ENCODE results near the gene RIPK4. TPM values are rescaled to one million over a fixed set of nuclear protein-coding genes. Genes with fewer than 3 reads are reported as not detected.

RIPK4 gene
- total and polyA plus RNA-seq, 5 experiments from 2014 or later, result 0.26 to 1.1 (median 1.0) TPM; not detected in 2

DNA sequence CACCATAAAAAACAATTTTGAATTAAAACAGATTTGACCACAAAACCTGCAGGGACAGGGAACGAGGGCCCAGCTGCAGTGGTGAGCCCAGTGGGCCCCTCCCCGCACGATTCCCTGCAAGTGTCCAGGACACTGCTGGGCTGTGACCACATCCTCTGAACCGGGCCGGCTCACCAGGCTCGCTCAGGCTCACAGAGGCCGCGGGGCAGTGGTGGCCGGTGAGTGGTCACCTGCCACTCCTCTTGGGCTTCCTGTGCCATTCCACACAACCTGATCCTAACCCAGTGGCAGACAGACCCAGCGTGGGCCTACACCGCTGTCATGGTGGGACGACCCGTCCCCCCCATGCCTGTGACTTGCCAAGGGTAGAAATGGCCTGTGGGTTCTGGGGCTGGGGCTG lies 36.5 kb upstream of the RIPK4 start:
- no peak for DNase-seq
- peaks cover 0 to 10% (median 2%) of the 10 kb centered on the region in 4 donors for H3K4me1 Mint-ChIP-seq
- H3K27ac Mint-ChIP-seq, result no peak overlapping the region
- peaks cover 0 to 60% (median 21%) of the 10 kb centered on the region in 3 donors for H3K36me3 Mint-ChIP-seq
- no peak overlapping the region for H3K4me3 Mint-ChIP-seq
- no peaks in the 10 kb centered on the region for H3K27me3 Mint-ChIP-seq
- POLR2A ChIA-PET, result no interaction called here
- ATAC-seq, result no peak
- H3K9me3 Mint-ChIP-seq, result peaks cover 0 to 10% (median 0%) of the 10 kb centered on the region in 9 donors

GRCh38 chr21:41802684-41803083 lies 35.8 kb upstream of the RIPK4 start:
- H3K9me3 Mint-ChIP-seq, result peaks cover 0 to 10% (median 0%) of the 10 kb centered on the region in 9 donors
- peaks cover 0 to 10% (median 2%) of the 10 kb centered on the region in 4 donors for H3K4me1 Mint-ChIP-seq
- POLR2A ChIA-PET, result no interaction called here
- no peak overlapping the region for H3K4me3 Mint-ChIP-seq
- DNase-seq (no peak), ATAC-seq (no peak)
- H3K36me3 Mint-ChIP-seq, result peaks cover 0 to 66% (median 25%) of the 10 kb centered on the region in 3 donors
- H3K27ac Mint-ChIP-seq, result no peak overlapping the region
- H3K27me3 Mint-ChIP-seq, result no peaks in the 10 kb centered on the region

- POLR2A ChIA-PET, result no interaction called here
- Mint-ChIP-seq H3K27ac (no peak overlapping the region), H3K36me3 (peaks cover 0 to 69% (median 25%) of the 10 kb centered on the region in 3 donors), H3K27me3 (no peaks in the 10 kb centered on the region), H3K9me3 (peaks cover 0 to 10% (median 0%) of the 10 kb centered on the region in 9 donors), H3K4me1 (peaks cover 0 to 10% (median 2%) of the 10 kb centered on the region in 4 donors), H3K4me3 (no peak overlapping the region)
- DNase-seq (no peak), ATAC-seq (no peak)
These were observed 35.3 kb upstream of the RIPK4 start for GRCh38 chr21:41802198-41802584.

DNA sequence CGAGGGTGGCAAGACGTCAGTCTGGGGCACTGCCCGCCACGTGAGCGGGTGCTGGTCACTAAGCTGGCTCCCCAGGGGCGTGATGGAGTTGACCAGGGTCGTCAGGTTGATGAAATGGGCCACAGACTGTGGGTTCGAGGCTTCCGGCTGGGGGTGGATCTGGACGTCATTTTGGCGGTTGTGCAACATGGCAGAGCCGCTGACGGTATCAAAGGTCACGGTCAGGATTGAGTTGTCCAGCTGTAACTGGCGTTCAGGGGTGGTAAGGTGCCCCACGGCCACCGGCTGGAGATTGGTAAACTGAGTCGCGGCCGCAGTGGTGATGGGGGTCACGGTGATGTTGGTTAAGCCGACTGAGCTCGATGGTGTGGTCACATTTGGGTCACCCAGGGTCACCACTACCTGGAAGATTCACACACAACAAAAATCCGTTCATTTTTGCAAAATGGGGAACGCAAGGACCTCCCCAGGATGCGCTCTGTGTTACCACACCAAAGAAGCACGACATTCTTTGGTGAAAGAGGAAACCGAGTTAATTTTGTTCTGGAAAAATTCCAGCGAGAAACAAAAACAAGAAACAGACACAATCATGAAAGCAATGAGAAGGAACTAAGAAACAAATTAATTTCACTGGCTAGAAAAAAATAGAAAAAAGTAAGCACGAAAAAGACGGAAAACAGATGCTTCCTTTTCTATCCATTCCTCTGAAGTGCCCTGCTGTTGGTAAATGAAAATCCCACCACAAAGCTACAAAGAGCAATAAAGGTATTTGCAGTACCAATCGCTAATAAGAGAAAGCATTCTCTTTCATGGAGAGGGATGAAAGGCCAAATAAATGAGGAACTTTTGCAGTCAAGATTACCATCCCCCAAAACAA lies 34.7 kb upstream of the RIPK4 start:
- POLR2A ChIA-PET, result no interaction called here

DNA sequence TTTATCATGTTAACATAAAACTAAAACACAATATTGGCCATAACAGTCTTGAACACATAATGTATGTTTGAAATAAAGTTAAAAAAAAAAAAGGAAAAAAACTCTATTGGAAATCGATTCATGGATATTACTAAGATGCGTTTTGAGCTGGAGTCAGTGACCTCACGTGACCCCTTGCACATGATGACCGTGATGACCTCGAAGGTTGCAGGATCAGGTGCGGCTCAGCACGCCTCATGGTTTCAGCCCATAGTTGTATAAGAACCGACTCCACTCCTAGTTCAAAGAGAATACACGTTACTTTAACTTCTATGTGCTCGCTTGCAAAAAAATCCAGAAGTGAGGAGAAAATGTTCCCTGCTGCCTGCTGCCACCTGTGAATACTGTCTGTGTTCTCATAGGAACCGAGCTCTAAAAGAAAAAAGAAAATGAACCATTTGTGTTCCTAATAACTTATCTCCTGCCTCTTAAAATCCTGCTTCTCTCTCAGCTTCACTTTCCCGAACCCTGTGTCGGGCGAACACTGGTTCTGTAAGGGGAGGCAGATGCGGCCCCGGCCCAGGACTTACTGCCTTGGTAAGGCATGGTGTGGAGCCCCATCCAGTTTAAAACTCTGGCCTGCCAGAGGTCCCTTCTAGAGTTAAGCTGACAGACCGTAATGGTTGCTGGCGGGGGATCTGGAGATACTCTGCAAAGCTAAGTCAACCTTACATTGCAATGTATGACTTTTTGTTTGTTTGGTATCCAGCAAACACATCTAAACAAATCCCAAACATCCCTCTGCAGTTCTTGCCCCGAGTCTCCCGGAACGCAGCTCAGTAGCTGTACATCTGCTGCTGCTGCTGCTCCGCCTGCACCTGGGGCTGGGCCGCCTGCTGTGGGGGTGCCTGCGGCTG lies 33.8 kb upstream of the RIPK4 start:
- ATAC-seq (no peak), DNase-seq (no peak)
- POLR2A ChIA-PET, result no interaction called here
- peaks cover 0 to 5% (median 0%) of the 10 kb centered on the region in 4 donors for H3K4me1 Mint-ChIP-seq
- peaks cover 0 to 70% (median 25%) of the 10 kb centered on the region in 3 donors for H3K36me3 Mint-ChIP-seq
- H3K9me3 Mint-ChIP-seq, result no peaks in the 10 kb centered on the region
- H3K4me3 Mint-ChIP-seq, result no peak overlapping the region
- peak overlapping the region in 2 of 10 donors; percentile 47 to 65 for H3K27ac Mint-ChIP-seq
- H3K27me3 Mint-ChIP-seq, result no peaks in the 10 kb centered on the region

More for the DNA sequence above, 34.7 kb upstream of the RIPK4 start:
- Mint-ChIP-seq H3K4me3 (no peak overlapping the region), H3K27ac (no peak overlapping the region), H3K27me3 (no peaks in the 10 kb centered on the region), H3K4me1 (peaks cover 0 to 6% (median under 1%) of the 10 kb centered on the region in 4 donors), H3K36me3 (peaks cover 0 to 70% (median 25%) of the 10 kb centered on the region in 3 donors), H3K9me3 (peaks cover 0 to 4% (median 0%) of the 10 kb centered on the region in 9 donors)
- no peak for ATAC-seq
- no peak for DNase-seq

DNA sequence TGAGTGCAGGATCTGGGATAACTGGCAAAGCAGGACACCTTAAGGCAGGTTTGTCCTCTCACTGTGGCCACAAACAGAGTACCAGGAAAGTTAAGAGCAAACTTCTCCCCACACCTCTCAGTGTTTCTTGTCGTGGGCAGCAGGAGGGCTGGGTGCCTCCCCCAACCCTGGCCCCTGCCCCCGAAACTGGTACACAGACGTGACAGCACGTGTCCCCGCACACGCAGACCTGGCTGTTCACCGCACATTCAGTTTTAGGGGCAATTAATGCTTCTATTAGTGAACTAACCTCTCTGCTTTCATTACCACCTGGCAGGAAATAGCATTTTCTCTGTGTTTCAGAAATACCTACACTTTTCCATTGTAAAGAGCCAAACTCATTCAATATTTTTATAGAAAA lies 32.9 kb upstream of the RIPK4 start:
- Mint-ChIP-seq H3K4me1 (peaks cover 0 to 2% (median 0%) of the 10 kb centered on the region in 4 donors), H3K9me3 (no peaks in the 10 kb centered on the region), H3K27ac (peak overlapping the region in 2 of 10 donors; percentile 35 to 57), H3K4me3 (no peak overlapping the region), H3K36me3 (peaks cover 0 to 66% (median 25%) of the 10 kb centered on the region in 3 donors), H3K27me3 (no peaks in the 10 kb centered on the region)
- ATAC-seq (no peak), DNase-seq (no peak)
- POLR2A ChIA-PET, result no interaction called here

GRCh38 chr21:41798326-41798725 lies 31.5 kb upstream of the RIPK4 start:
- no peak overlapping the region for H3K4me3 Mint-ChIP-seq
- H3K27ac Mint-ChIP-seq, result peak overlapping the region in 1 of 10 donors; percentile 8
- H3K4me1 Mint-ChIP-seq, result no peaks in the 10 kb centered on the region
- POLR2A ChIA-PET, result interaction anchor here (0.7 kb wide), 1 partner anchor 297 kb away, joined by 5 read pairs; no protein-coding TSS in a partner anchor
- H3K36me3 Mint-ChIP-seq, result peaks cover 4 to 58% (median 25%) of the 10 kb centered on the region in 3 donors
- ATAC-seq (no peak), DNase-seq (no peak)
- peaks cover 0 to 4% (median 0%) of the 10 kb centered on the region in 5 donors for H3K27me3 Mint-ChIP-seq
- peaks cover 0 to 9% (median 5%) of the 10 kb centered on the region in 9 donors for H3K9me3 Mint-ChIP-seq

DNA sequence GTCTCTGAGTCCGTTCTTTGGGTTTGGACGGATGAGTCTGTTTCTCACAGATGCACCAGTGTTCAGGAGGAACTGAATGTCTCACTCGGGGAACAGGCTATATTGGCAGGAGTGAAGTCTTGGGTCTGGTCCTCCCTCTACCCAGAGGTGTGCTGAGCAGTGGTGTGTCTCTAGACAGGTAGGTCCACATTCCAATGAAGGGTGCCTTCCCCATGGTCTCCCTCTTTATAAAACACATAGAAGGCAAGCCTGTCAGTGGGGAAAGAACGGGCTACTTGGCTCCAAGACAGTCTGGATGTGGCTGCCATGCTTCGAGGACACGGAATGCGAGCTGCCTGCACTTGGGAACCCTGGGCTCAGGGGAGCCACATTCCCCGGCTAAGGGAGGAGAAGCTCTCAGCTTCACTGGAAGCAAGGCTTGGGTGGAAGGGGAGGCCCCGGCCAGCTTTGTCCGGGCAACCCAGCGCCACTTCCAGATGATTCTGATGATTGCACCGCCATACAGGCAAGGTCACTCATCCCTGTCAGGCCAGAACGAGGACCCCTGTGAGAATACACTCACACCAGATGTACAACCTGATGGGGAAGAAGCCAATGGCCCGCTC lies 29.7 kb upstream of the RIPK4 start:
- Mint-ChIP-seq H3K9me3 (peaks cover 0 to 24% (median 18%) of the 10 kb centered on the region in 9 donors), H3K36me3 (peaks cover 18 to 42% (median 19%) of the 10 kb centered on the region in 3 donors), H3K27ac (peak overlapping the region in 1 of 10 donors; percentile 40), H3K4me3 (no peak overlapping the region), H3K27me3 (peaks cover 0 to 10% (median 0%) of the 10 kb centered on the region in 5 donors), H3K4me1 (no peaks in the 10 kb centered on the region)
- ATAC-seq (no peak), DNase-seq (no peak)
- POLR2A ChIA-PET, result no interaction called here

DNA sequence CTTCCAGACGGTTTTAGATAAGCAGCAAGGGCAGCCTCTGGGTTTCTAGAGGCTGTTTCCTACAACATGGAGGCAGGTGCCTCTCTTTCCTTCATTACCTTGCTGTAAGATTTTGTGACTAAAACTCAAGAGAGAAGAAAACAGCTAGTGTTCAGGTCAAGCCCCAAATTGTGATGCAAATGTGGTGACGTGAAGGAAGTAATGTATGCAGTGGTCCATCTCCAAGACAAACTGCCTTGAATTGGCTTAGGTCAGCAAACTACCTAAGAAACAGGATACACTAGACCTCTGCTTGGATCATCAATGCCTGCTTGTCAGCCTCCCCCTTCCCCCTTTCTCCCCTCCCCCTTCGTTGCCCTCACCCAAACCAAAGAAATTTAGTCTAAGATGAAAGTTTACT lies 28.9 kb upstream of the RIPK4 start:
- no peak for ATAC-seq
- Mint-ChIP-seq H3K36me3 (peaks cover 15 to 34% (median 23%) of the 10 kb centered on the region in 3 donors), H3K4me1 (no peaks in the 10 kb centered on the region), H3K4me3 (no peak overlapping the region), H3K9me3 (peaks cover 0 to 29% (median 20%) of the 10 kb centered on the region in 9 donors), H3K27ac (no peak overlapping the region), H3K27me3 (peaks cover 0 to 12% (median 0%) of the 10 kb centered on the region in 5 donors)
- POLR2A ChIA-PET, result no interaction called here
- no peak for DNase-seq

DNA sequence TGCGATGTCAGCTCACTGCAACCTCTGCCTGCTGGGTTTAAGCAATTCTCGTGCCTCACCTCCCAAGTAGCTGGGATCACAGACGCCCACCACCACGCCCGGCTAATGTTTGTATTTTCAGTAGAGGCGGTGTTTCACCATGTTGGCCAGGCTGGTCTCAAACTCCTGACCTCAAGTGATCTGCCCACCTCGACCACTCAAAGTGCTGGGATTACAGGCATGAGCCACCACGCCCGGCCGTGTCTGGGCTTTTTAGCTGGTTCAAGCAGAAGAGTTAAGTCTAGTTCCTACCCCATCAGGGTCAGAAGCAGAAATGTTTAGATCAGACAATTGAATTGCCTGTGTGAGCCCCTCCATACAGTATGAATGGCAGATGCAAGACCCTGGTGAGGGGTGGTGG lies 27.7 kb upstream of the RIPK4 start:
- H3K4me3 Mint-ChIP-seq, result no peak overlapping the region
- POLR2A ChIA-PET, result no interaction called here
- H3K4me1 Mint-ChIP-seq, result no peaks in the 10 kb centered on the region
- ATAC-seq (no peak), DNase-seq (no peak)
- peaks cover 0 to 17% (median 6%) of the 10 kb centered on the region in 5 donors for H3K27me3 Mint-ChIP-seq
- H3K36me3 Mint-ChIP-seq, result peaks cover 15 to 23% (median 22%) of the 10 kb centered on the region in 3 donors
- H3K27ac Mint-ChIP-seq, result peak overlapping the region in 2 of 10 donors; percentile 14 to 24
- H3K9me3 Mint-ChIP-seq, result peaks cover 0 to 29% (median 20%) of the 10 kb centered on the region in 9 donors

DNA sequence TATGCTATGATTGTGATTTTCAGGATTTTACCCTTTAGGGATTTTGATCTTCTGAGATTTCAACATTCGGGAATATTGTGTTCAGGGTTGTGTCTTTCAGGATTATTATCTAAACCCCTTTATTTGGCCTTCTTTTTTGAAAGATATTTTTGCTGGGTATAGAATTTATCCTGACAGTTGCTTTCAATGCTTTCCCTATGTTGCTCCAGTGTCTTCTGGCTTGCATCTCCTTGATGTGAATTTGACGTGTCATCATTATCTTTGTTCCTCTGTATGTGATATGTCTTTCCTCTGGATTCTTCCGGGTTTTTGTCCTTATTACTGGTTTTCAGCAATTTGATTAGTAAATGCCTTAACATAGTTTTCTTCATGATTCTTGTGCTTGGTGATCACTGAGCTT lies 25.9 kb upstream of the RIPK4 start:
- H3K4me3 Mint-ChIP-seq, result no peak overlapping the region
- no peak overlapping the region for H3K27ac Mint-ChIP-seq
- H3K9me3 Mint-ChIP-seq, result peaks cover 0 to 29% (median 20%) of the 10 kb centered on the region in 9 donors
- ATAC-seq (no peak), DNase-seq (no peak)
- H3K36me3 Mint-ChIP-seq, result peaks cover 2 to 23% (median 4%) of the 10 kb centered on the region in 3 donors
- no peaks in the 10 kb centered on the region for H3K4me1 Mint-ChIP-seq
- peaks cover 0 to 23% (median 8%) of the 10 kb centered on the region in 5 donors for H3K27me3 Mint-ChIP-seq
- POLR2A ChIA-PET, result no interaction called here

GRCh38 chr21:41786509-41786987 lies 19.7 kb upstream of the RIPK4 start:
- Mint-ChIP-seq H3K36me3 (peaks cover 0 to 4% (median 0%) of the 10 kb centered on the region in 3 donors), H3K27me3 (peaks cover 11 to 41% (median 38%) of the 10 kb centered on the region in 5 donors), H3K4me3 (no peak overlapping the region), H3K4me1 (peaks cover 4 to 12% (median 8%) of the 10 kb centered on the region in 4 donors), H3K27ac (no peak overlapping the region), H3K9me3 (peaks cover 0 to 5% (median 2%) of the 10 kb centered on the region in 9 donors)
- POLR2A ChIA-PET, result interaction anchor here (0.7 kb wide), 1 partner anchor 245 kb away, joined by 3 read pairs; no protein-coding TSS in a partner anchor
- no peak for DNase-seq
- no peak for ATAC-seq
